Measurements from ENCODE around the gene ZMIZ1.
"Not testable (repeated sequence)": the region's sequence is repeated elsewhere in the genome, so short reads cannot be mapped to it uniquely, and the experiment has no call there.

Gene ZMIZ1

GRCh38 chr10:79332610-79333315, 264.0 kb downstream of the ZMIZ1 start:
- not testable (repeated sequence) for DNase-seq

GRCh38 chr10:79333513-79333912, 264.7 kb downstream of the ZMIZ1 start:
- no peak for DNase-seq

GRCh38 chr10:79334573-79334972, 265.8 kb downstream of the ZMIZ1 start:
- DNase-seq, result no peak

- no peak for DNase-seq
Measured at GRCh38 chr10:79335094-79335469, 266.3 kb downstream of the ZMIZ1 start.

GRCh38 chr10:79335470-79336235, 266.9 kb downstream of the ZMIZ1 start:
- DNase-seq, result no peak

- DNase-seq, result no peak
Measured at GRCh38 chr10:79336276-79336675, 267.5 kb downstream of the ZMIZ1 start.

GRCh38 chr10:79336739-79337138, 268.0 kb downstream of the ZMIZ1 start:
- no peak for DNase-seq

GRCh38 chr10:79337783-79338469, 269.2 kb downstream of the ZMIZ1 start:
- DNase-seq, result not testable (repeated sequence)

GRCh38 chr10:79339266-79339665, 270.5 kb downstream of the ZMIZ1 start:
- DNase-seq, result no peak

- DNase-seq, result no peak
Measured at GRCh38 chr10:79340646-79341244, 272.0 kb downstream of the ZMIZ1 start.

GRCh38 chr10:79342295-79342761, 273.6 kb downstream of the ZMIZ1 start:
- DNase-seq, result no peak

GRCh38 chr10:79342811-79343561, 274.2 kb downstream of the ZMIZ1 start:
- DNase-seq, result no peak

GRCh38 chr10:79344502-79345195, 275.9 kb downstream of the ZMIZ1 start:
- DNase-seq, result no peak

GRCh38 chr10:79345241-79346011, 276.7 kb downstream of the ZMIZ1 start:
- peak; percentile 1 for DNase-seq

GRCh38 chr10:79346012-79346340, 277.2 kb downstream of the ZMIZ1 start:
- no peak for DNase-seq

GRCh38 chr10:79346388-79347225, 277.8 kb downstream of the ZMIZ1 start:
- peak; percentile 1 for DNase-seq

- DNase-seq, result peak; percentile 91
Measured at GRCh38 chr10:79347226-79347893, 278.6 kb downstream of the ZMIZ1 start, which contains the start of gene PPIF. TSS of gene PPIF (plus strand) at chr10:79347469. CDS start at chr10:79347549, 80 bp downstream.

- peak; percentile 48 for DNase-seq
Measured at GRCh38 chr10:79347894-79348639, 279.3 kb downstream of the ZMIZ1 start.

- no peak for DNase-seq
Measured at GRCh38 chr10:79348640-79348988, 279.8 kb downstream of the ZMIZ1 start.

Measured in 8988T (cell line).